Fibroblast of villous mesenchyme (primary cell): Measurements from ENCODE around the gene CCDC33. TPM values are rescaled to one million over a fixed set of nuclear protein-coding genes. Genes with fewer than 3 reads are reported as not detected.

Source experiments
- DNase-seq: peaks from one replicate; pipeline ENCODE4 v3.0.0-alpha.2; 2010; ENCODE audit warnings: low read depth
- H3K4me3 ChIP-seq: 2 replicates; pipeline ENCODE4 v1.5.1; 2011; ENCODE audit warnings: low read depth, mild to moderate bottlenecking, low read length
- CTCF ChIP-seq: IDR thresholded peaks from 2 replicates; pipeline ENCODE4 v1.5.1; 2012; ENCODE audit warnings: low read depth, mild to moderate bottlenecking, low read length; ENCODE audit not compliant: insufficient read depth
- total RNA-seq: library from RNA; depleted of rRNA; stranded (reverse); fragments of >200 nt; gene quantifications from 2 replicates; pipeline ENCODE4 v1.2.3, GENCODE V29; 2012

CCDC33 gene
- total RNA-seq, 1 donor = 0.86 TPM

GRCh38 chr15:74383286-74383685, 147.2 kb downstream of the CCDC33 start:
- TF ChIP-seq CTCF = no peak
- no peak for DNase-seq
- no peak overlapping the region for H3K4me3 ChIP-seq

GRCh38 chr15:74383695-74384565, 147.8 kb downstream of the CCDC33 start:
- no peak for TF ChIP-seq CTCF
- no peak for DNase-seq
- no peak overlapping the region for H3K4me3 ChIP-seq

GRCh38 chr15:74384566-74384880, 148.4 kb downstream of the CCDC33 start:
- no peak overlapping the region for H3K4me3 ChIP-seq
- no peak for DNase-seq
- no peak for TF ChIP-seq CTCF

- H3K4me3 ChIP-seq = no peak overlapping the region
- TF ChIP-seq CTCF = no peak
- no peak for DNase-seq
Measured at GRCh38 chr15:74384881-74385643, 148.9 kb downstream of the CCDC33 start.

- DNase-seq = no peak
- no peak for TF ChIP-seq CTCF
- no peak overlapping the region for H3K4me3 ChIP-seq
Measured at GRCh38 chr15:74385733-74386132, 149.6 kb downstream of the CCDC33 start.

Other genes with a start within 250 kb of the CCDC33 start
- 17.1 and 19.0 TPM in 2 replicates for gene STOML1, start 244.0 kb upstream of the CCDC33 start, total RNA-seq
- gene PML, start 241.6 kb upstream of the CCDC33 start, total RNA-seq = 49.6 and 56.1 TPM in 2 replicates
- gene GOLGA6A, start 153.8 kb upstream of the CCDC33 start, total RNA-seq = not detected in 2 replicates
- 0.32 TPM in 1 of 2 replicates, not detected in the other for gene ISLR2, start 105.7 kb upstream of the CCDC33 start, total RNA-seq
- 73.8 and 83.4 TPM in 2 replicates for gene ISLR, start 62.6 kb upstream of the CCDC33 start, total RNA-seq
- gene STRA6, start 33.5 kb upstream of the CCDC33 start, total RNA-seq = 52.7 and 64.4 TPM in 2 replicates
- gene CYP11A1, start 131.3 kb downstream of the CCDC33 start, total RNA-seq = 0.64 and 0.86 TPM in 2 replicates
- 16.8 and 24.6 TPM in 2 replicates for gene SEMA7A, start 197.6 kb downstream of the CCDC33 start, total RNA-seq
- 37.0 and 42.7 TPM in 2 replicates for gene UBL7, start 224.8 kb downstream of the CCDC33 start, total RNA-seq